GM18907 (cell line): ENCODE results near the gene VAMP4.
"Not testable (repeated sequence)": the region's sequence is repeated elsewhere in the genome, so short reads cannot be mapped to it uniquely, and the experiment has no call there.

Experiments used
- ATAC-seq: cut with Tn5 transposase; IDR thresholded peaks from one replicate; pipeline ENCODE4 v1.9.1; 2021; ENCODE audit warnings: mild to moderate bottlenecking, moderate library complexity; ENCODE audit not compliant: unreplicated experiment

The VAMP4 gene

GRCh38 chr1:171753182-171753581 lies 11.3 kb upstream of the VAMP4 start:
- ATAC-seq, result no peak

GRCh38 chr1:171751221-171751620 lies 9.4 kb upstream of the VAMP4 start:
- ATAC-seq, result no peak

- ATAC-seq, result no peak
These were observed 6.8 kb upstream of the VAMP4 start for GRCh38 chr1:171748651-171749050.

- no peak for ATAC-seq
These were observed 3.1 kb upstream of the VAMP4 start for GRCh38 chr1:171744986-171745385.

GRCh38 chr1:171743081-171743870 lies 1.4 kb upstream of the VAMP4 start:
- ATAC-seq, result no peak

- peak; percentile 8 for ATAC-seq
These were observed 685 bp upstream of the VAMP4 start for GRCh38 chr1:171742577-171742922.

GRCh38 chr1:171740987-171741871 lies 636 bp downstream of the VAMP4 start:
- ATAC-seq, result peak; percentile 37

GRCh38 chr1:171740356-171740863 lies 1.5 kb downstream of the VAMP4 start:
- no peak for ATAC-seq

- ATAC-seq, result no peak
These were observed 2.2 kb downstream of the VAMP4 start for GRCh38 chr1:171739656-171740055.

GRCh38 chr1:171738911-171739310 lies 3.0 kb downstream of the VAMP4 start:
- no peak for ATAC-seq

- no peak for ATAC-seq
These were observed 5.7 kb downstream of the VAMP4 start for GRCh38 chr1:171736196-171736595.

- ATAC-seq, result no peak
These were observed 11.8 kb downstream of the VAMP4 start for GRCh38 chr1:171730052-171730451.

- no peak for ATAC-seq
These were observed 14.1 kb downstream of the VAMP4 start for GRCh38 chr1:171727778-171728177.

- ATAC-seq, result not testable (repeated sequence)
These were observed 18.7 kb downstream of the VAMP4 start for GRCh38 chr1:171723180-171723579.

- no peak for ATAC-seq
These were observed 23.0 kb downstream of the VAMP4 start for GRCh38 chr1:171718848-171719247.

GRCh38 chr1:171718216-171718615 lies 23.6 kb downstream of the VAMP4 start:
- ATAC-seq, result no peak

- ATAC-seq, result no peak
These were observed 24.7 kb downstream of the VAMP4 start for GRCh38 chr1:171717062-171717718.

GRCh38 chr1:171716616-171717015 lies 25.2 kb downstream of the VAMP4 start:
- ATAC-seq, result no peak

GRCh38 chr1:171715813-171716251 lies 26.0 kb downstream of the VAMP4 start:
- ATAC-seq, result no peak

- ATAC-seq, result no peak
These were observed 29.5 kb downstream of the VAMP4 start for GRCh38 chr1:171712341-171712740.

- ATAC-seq, result no peak
These were observed 30.2 kb downstream of the VAMP4 start for GRCh38 chr1:171711643-171712042.
